ENCODE results near the gene PALM.
"Not testable (repeated sequence)": the region's sequence is repeated elsewhere in the genome, so short reads cannot be mapped to it uniquely, and the experiment has no call there.

The PALM gene

DNA sequence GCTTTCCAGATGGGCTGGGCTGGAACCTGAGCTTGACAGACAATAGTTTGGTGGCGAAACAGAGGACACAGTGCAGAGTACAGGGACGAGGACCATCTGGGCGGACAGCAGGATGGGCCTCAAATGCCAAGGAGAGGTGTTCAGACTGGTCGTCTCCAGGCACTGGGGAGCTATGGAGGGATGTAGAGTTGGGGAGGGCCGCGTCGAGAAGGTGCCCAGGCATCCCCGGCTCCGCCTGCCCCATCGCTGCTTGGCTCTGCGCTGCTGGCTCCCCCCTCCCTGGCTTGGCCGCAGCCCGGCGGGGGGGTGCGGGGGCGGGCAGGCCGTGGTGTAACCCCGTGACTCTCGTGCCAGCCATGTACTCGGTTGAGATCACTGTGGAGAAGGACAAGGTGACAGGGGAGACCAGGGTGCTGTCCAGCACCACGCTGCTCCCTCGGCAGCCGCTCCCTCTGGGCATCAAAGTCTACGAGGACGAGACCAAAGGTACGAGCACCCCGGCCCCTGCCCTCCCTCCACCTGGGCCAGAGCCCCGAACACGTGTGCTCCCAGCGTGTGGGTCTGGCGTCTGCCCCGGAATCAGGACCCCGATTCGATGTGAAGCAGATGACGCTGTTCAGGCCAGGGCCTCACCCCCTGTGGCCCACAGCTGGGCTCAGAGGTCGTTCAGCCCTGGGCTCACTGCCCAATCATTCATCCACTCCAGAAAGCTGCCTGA, 31.4 kb downstream of the PALM start:
- TF ChIP-seq, protein P1, sequence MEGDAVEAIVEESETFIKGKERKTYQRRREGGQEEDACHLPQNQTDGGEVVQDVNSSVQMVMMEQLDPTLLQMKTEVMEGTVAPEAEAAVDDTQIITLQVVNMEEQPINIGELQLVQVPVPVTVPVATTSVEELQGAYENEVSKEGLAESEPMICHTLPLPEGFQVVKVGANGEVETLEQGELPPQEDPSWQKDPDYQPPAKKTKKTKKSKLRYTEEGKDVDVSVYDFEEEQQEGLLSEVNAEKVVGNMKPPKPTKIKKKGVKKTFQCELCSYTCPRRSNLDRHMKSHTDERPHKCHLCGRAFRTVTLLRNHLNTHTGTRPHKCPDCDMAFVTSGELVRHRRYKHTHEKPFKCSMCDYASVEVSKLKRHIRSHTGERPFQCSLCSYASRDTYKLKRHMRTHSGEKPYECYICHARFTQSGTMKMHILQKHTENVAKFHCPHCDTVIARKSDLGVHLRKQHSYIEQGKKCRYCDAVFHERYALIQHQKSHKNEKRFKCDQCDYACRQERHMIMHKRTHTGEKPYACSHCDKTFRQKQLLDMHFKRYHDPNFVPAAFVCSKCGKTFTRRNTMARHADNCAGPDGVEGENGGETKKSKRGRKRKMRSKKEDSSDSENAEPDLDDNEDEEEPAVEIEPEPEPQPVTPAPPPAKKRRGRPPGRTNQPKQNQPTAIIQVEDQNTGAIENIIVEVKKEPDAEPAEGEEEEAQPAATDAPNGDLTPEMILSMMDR (conservative IDR thresholded peaks at IDR 0.05; ENCODE audit: low read length): no peak
- H3K4me3 ChIP-seq (ENCODE audit: low read length): no peak overlapping the region
- DNase-seq (ENCODE audit: low read depth): no peak

DNA sequence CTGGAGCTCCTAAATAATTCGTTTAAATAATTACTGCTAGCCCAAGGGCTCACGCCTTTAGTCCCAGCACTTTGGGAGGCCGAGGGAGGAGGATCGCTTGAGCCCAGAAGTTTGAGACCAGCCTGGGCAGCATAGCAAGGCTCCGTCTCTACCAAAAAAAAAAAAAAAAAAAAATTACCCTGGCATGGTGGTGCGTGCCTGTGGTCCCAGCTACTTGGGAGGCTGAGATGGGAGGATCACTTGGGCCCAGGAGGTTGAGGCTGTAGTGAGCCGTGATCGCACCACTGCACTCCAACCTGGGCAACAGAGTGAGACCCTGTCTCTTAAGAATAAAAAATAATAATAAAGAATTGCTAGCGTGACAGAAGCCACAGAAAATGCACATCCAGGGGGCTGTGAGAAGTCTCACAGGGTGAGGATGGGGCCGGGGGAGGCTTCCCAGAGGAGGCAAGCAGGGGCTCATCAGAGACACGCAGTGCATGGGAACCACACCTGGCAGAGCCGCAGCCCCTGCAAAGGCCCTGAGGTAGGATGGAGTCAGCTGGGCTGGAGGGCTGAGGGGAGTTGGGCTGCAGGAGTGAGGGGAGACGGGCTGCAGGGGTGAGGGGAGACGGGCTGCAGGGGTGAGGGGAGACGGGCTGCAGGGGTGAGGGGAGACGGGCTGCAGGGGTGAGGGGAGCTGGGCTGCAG, 32.2 kb downstream of the PALM start:
- not testable (repeated sequence) for DNase-seq (ENCODE audit: low read depth)

DNA sequence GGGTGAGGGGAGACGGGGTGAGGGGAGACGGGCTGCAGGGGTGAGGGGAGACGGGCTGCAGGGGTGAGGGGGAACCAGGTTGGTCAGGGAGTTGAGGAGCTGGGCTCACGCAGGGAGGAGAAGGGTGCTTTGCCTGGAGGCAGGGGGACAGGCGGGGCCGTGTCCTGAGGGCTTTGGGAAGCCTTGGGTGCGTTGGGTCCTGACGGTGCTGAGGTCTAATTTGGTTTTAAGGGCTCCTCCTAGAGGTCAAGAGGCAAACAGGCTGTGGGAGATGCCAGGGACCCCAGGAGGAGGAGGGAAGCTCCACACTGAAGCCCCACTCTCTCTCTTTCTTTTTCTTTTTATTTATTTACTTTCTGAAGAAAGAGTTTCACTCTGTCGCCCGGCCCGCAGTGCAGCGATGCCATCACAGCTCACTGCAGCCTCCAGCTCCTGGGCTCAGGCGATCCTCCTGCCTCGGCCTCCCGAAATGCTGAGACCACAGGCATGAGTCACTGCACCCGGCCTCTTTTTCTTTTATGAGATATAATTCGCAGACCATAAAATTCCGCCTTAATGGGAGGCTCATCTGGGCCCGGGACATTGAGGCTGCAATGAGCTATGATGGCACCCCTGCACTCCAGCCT, 32.9 kb downstream of the PALM start:
- TF ChIP-seq, protein P1 (conservative IDR thresholded peaks at IDR 0.05; ENCODE audit: low read length): peak; percentile 17; the same call in 1 of the 2 replicates
- no peak for DNase-seq (ENCODE audit: low read depth)
- no peak overlapping the region for H3K4me3 ChIP-seq (ENCODE audit: low read length)

More for the DNA sequence above, 32.2 kb downstream of the PALM start:
- H3K4me3 ChIP-seq (ENCODE audit: low read length): not testable (repeated sequence)

DNA sequence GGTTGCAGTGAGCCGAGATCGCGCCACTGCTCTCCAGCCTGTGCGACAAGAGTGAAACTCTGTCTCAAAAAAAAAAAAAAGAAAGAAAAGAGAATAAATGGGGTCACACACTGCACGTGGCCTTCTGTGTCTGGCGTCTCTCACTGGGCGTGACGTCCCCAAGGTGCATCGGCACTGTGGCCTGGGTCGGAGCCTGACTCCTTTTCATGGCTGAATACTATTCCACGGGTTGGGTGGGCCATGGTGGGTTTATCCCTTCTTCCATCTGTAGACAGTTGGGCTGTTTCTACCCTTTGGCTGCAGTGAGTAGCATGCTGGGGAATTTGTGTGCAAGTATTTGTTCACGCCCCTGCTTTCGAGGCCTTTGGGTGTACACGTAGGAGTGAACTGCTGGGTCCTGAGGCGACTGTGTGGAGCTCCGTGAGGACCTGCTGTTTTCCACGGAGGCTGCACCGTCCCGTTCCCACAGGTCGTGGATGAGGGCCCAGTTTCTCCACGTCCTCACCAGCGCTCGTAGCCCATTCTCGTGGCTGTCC, 33.9 kb downstream of the PALM start:
- DNase-seq (ENCODE audit: low read depth): no peak
- H3K4me3 ChIP-seq (ENCODE audit: low read length): no peak overlapping the region
- TF ChIP-seq, protein P1 (conservative IDR thresholded peaks at IDR 0.05; ENCODE audit: low read length): no peak

DNA sequence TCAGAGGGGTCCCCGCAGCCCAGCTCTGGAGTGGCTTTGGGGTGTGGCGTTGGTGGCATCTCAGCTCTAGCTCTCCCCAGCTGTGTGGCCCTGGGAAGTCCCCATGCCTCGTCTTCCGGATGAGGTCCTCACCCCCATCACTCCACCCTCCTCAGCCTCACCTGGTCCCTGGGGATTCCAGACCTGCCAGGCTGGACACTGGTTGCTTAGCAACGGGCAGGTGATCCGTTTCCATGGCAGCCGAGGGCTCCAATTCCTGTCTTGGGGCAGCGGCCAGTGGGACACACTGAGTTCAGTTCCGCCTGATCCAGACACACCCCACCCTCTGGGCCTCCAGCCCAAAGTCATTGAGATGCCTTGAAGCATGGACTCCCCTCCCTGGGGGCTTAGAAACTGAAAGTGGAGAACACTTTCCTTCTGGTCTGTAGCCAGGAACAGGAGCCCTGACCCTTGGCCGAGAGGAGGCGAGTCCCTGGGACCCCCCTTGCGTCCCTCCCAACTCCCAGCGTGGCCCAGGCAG, 34.5 kb downstream of the PALM start:
- no peak overlapping the region for H3K4me3 ChIP-seq (ENCODE audit: low read length)
- TF ChIP-seq, protein P1 (conservative IDR thresholded peaks at IDR 0.05; ENCODE audit: low read length): no peak
- DNase-seq (ENCODE audit: low read depth): no peak

DNA sequence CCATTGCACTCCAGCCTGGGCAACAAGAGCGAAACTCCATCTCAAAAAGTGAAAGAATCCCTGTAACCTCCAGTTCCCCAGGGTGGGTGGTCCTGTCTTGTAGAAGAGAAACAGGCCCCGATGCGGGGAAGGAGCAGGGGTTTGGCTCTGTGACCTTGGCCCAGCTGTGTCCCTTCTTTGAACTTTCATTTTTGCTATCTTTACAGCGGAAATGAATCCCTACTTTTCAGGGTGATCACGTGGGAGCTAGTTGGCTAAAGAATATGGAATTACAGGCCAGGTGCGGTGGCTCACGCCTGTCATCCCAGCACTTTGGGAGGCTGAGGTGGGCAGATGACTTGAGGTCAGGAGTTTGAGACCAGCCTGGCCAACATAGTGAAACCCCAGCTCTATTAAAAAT, 36.4 kb downstream of the PALM start:
- not testable (repeated sequence) for H3K4me3 ChIP-seq (ENCODE audit: low read length); DNase-seq (ENCODE audit: low read depth)

DNA sequence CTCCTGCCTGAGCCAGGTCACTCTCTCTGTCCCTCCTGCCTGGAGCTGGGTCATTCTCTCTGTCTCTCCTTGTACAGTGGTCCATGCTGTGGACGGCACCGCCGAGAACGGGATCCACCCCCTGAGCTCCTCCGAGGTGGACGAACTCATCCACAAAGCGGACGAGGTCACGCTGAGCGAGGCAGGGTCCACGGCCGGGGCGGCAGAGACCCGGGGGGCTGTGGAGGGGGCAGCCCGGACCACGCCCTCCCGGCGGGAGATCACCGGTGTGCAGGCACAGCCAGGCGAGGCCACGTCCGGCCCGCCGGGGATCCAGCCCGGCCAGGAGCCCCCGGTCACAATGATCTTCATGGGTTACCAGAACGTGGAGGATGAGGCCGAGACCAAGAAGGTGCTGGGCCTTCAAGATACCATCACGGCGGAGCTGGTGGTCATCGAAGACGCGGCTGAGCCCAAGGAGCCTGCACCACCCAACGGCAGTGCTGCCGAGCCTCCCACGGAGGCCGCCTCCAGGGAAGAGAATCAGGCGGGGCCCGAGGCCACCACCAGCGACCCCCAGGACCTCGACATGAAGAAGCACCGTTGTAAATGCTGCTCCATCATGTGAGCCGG, 37.6 kb downstream of the PALM start:
- TF ChIP-seq, protein P1 (conservative IDR thresholded peaks at IDR 0.05; ENCODE audit: low read length): no peak
- no peak overlapping the region for H3K4me3 ChIP-seq (ENCODE audit: low read length)
- DNase-seq (ENCODE audit: low read depth): no peak
